HG02870 (cell line): Measurements from ENCODE around the gene TAC3.

Source experiments
- ATAC-seq: cut with Tn5 transposase; IDR thresholded peaks from one replicate; pipeline ENCODE4 v1.9.1; 2021; ENCODE audit warnings: mild to moderate bottlenecking, moderate library complexity; ENCODE audit not compliant: unreplicated experiment

Gene TAC3

GRCh38 chr12:57006809-57007475, 9.4 kb downstream of the TAC3 start:
- ATAC-seq = no peak

DNA sequence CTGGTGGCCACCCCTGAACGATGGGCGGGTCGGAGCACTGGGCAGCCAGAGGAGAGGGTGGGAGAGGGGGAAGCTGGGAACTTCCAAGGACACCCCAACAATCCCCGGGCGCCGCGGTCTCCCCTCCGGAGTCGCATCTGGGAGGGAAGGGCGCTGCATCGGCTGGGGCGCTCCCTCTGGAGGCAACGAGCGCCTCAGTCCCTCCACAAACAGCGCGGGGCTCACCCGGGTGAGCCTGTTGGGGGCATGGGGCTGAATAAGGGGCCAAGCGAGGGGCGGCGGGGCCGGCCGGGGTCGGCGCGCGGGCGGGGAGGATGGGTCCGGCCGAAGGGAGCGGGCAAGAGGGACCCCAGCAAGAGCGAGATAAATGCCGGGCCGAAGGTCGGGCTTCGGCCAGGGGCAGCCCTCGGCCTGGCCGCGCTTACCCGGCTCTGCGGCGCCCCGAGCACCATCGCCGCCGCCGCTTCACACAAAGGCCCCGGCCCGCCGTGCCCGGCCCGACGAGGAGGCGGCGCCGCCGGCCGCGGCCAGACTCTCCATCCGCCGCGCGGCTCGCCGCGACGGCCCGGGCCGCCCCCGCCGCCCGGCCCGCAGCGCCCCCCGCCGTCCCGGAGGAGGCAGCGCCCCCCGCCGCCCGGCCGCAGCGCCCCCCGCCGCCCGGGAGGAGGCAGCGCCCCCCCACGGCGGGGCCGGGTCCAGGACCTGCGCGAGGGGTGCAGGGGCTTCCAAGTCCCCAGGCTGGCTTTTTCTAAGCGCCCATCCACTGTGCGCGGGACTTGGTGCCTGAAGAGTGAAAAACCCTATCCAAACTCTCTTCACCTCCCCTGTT, 10.1 kb downstream of the TAC3 start, which contains the start of gene ZBTB39:
Gene ZBTB39 (minus strand): TSS at position 567 of the 829 bp plus-strand sequence. CDS start 1,629 bp downstream, outside the sequence.
- peak; percentile 64 for ATAC-seq

DNA sequence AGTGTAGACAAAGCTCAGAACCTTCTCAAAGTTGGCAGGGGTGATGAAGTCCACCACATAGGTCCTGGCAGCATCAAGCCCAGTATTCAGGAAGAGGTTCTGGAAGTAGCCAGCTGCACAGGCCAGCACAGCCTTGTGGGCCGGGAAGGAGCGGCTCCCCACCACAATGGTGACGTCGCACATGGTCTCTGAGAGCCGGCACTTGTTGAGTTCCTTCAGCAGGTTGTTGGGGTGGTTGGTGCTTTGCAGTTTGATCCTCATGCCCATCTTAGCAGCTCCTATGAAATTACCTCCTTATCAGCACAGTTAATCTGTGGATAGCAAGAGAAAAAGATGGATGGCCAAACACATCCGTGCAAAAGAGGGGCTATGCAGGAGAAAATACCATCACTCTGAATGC, 11.7 kb downstream of the TAC3 start:
- ATAC-seq = no peak

- no peak for ATAC-seq
These were observed 12.9 kb downstream of the TAC3 start for GRCh38 chr12:57003395-57003794.

DNA sequence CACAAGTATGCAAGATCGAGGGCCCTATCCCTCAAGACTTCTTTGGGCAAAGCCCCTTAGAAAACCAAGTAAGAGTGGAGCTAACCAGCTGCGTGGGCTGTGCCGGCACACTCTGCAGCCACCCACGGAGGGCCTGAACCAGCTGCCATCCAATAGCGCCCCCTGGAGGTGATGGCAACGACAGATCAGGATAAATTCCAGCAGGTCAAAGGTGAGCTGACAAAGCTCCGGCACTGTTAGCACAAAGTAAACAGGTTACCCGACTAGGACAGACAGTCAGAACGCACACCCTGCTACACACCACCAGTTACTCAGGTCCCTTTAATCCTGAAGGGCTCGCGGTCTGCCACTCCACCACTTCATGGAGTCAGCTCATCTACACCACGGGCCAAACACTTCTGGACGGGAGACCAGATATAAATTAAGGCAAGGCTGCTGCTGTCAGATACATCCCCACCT, 14.9 kb downstream of the TAC3 start:
- ATAC-seq = no peak

- no peak for ATAC-seq
These were observed 15.9 kb downstream of the TAC3 start for GRCh38 chr12:57000393-57000792.

- no peak for ATAC-seq
These were observed 16.9 kb downstream of the TAC3 start for GRCh38 chr12:56999456-56999855.

DNA sequence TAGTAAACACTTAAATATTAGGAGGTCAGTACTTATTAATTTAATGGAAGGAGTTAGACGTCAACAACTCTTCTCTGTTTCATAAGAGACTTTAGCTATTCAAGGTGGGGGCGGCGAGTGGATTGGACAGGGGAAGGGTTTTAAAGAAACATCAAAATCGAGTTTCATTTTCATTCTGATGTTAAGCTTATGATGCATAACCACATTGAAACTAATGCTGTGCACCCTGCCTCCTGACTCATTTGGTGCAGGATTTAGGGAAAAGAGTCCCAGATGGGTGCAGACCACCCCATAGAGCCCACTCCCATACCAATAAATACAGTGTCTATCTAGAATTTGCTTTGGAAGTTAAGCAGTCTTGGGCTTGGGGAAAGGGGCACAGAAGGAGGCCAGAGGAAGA, 17.3 kb downstream of the TAC3 start:
- peak; percentile 91 for ATAC-seq

- no peak for ATAC-seq
These were observed 18.0 kb downstream of the TAC3 start for GRCh38 chr12:56998316-56998715.

GRCh38 chr12:56996793-56997545, 19.4 kb downstream of the TAC3 start:
- ATAC-seq = no peak

- no peak for ATAC-seq
These were observed 20.3 kb downstream of the TAC3 start for GRCh38 chr12:56995930-56996496.

DNA sequence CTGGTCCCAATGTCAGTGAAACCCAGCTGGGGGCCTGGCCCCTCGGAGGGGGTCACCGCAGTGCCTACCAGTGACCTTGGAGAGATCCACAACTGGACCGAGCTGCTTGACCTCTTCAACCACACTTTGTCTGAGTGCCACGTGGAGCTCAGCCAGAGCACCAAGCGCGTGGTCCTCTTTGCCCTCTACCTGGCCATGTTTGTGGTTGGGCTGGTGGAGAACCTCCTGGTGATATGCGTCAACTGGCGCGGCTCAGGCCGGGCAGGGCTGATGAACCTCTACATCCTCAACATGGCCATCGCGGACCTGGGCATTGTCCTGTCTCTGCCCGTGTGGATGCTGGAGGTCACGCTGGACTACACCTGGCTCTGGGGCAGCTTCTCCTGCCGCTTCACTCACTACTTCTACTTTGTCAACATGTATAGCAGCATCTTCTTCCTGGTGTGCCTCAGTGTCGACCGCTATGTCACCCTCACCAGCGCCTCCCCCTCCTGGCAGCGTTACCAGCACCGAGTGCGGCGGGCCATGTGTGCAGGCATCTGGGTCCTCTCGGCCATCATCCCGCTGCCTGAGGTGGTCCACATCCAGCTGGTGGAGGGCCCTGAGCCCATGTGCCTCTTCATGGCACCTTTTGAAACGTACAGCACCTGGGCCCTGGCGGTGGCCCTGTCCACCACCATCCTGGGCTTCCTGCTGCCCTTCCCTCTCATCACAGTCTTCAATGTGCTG, 21.0 kb downstream of the TAC3 start:
- no peak for ATAC-seq

- no peak for ATAC-seq
These were observed 22.0 kb downstream of the TAC3 start for GRCh38 chr12:56994231-56994746.

GRCh38 chr12:56993346-56993745, 23.0 kb downstream of the TAC3 start:
- ATAC-seq = no peak

DNA sequence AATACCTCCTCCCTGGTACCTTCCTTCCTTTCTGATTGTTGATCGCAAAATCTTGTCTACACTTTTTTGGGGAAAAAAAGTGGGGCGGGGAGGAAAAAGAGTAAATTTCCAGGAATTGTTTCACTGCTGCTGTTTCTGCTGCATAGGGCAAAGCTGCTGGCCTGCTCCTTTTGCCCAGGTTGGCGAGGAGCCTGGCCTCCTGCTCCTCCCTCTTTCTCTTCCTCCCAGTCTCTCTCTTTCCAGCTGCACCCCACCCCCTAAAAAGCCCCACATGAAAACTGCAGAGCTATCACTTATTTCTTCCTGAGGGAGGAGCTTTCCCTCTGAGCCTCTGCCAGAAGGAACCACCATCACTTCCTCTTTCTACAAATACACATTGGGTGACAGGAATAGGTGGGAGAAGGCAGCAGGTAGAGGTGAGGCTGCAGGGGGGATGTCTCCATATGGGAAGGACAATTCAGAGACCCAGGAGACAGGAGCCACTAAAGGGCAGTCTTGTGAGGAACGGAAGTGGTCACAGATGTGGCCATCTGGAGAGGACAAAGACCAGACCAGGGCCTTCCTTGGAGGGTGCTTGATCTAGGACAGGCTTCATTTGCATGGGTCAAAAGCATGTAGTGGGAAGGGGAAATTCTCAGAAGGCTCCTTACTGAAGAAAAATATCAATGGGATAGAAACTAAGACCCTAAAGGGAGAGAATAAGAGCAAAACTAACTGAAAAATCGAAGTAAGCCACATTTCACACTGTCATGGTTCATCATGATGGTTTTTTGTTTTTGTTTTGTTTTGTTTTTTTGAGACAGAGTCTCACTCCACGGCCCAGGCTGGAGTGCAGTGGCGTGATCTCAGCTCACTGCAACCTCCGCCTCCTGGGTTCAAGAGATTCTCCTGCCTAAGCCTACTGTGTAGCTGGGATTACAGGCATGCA, 24.7 kb downstream of the TAC3 start:
- no peak for ATAC-seq

GRCh38 chr12:56990648-56991318, 25.5 kb downstream of the TAC3 start:
- ATAC-seq = no peak

DNA sequence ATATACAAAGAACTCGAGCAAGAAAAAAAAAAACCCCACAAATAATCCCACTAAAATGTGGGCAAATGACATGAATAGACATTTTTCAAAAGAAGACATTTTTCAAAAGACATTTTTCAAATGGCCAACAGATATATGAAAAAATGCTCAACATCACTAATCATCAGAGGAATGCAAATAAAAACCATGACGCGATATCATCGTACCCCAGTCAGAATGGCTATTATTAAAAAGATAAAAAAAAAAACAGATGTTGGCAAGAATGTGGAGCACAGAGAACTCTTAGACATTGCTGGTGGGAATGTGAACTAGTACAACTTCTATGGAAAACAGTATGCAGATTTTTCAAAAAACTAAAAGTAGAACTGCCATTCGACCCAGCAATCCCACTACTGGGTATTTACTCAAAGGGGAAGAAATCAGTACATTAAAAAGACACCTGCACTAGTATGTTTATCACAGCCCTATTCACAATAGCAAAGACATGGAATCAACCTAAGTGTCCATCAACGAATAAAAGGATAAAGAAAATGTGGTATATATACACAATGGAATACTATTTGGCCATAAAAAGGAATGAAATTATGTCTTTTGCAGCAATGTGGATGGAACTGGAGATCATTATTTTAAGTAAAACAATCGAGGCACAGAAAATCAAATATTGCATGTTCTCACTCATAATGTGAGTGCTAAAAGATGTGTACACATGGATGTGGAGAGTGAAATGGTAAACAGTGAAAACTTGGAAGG, 26.3 kb downstream of the TAC3 start:
- no peak for ATAC-seq

DNA sequence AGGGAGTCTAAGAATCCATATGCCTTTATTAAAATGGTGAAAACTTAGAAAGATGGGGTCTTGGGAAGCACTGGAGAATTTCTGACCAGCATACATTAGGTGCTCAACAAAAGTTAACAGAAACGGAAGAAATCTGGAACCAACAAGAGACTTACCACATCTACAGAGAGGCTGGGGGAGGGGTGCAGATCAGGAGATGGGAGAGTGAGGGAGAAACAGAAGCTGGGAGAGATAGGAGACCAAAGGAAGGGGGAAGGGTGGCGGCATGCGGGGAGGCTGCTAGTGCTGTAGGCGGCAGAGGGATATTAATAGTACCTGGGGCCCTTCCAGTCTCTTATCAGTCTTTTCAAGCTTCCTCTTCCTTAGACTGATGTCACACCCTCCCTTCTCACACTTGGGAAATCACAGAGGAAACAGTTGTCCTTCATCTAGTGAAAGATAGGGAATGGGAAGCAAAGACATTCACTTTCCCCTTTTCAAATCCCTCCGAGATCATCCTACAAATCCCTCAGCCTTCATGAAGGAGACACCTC, 28.1 kb downstream of the TAC3 start:
- ATAC-seq = no peak
